Measurements from ENCODE around the gene TRPM3.

DNA sequence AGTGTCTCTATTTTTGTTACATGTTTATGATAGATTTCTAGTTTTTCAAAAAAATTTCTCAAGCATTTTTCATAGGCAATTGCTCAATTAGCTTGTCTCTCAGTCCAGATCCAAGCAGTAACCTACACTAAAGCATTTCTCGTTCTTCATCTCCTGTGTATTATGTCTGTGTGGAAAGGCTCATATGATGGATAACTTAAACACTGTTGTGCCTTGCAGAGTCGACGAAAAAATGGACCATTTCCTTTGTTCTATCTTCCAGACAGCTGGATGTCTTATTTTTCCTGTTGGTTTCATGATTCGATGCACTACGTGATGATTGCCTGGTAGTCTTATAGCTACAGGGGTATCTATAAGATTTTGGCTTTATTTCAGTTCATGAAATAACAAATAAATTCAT, 347.8 kb downstream of the TRPM3 start:
- TF ChIP-seq, protein P1, sequence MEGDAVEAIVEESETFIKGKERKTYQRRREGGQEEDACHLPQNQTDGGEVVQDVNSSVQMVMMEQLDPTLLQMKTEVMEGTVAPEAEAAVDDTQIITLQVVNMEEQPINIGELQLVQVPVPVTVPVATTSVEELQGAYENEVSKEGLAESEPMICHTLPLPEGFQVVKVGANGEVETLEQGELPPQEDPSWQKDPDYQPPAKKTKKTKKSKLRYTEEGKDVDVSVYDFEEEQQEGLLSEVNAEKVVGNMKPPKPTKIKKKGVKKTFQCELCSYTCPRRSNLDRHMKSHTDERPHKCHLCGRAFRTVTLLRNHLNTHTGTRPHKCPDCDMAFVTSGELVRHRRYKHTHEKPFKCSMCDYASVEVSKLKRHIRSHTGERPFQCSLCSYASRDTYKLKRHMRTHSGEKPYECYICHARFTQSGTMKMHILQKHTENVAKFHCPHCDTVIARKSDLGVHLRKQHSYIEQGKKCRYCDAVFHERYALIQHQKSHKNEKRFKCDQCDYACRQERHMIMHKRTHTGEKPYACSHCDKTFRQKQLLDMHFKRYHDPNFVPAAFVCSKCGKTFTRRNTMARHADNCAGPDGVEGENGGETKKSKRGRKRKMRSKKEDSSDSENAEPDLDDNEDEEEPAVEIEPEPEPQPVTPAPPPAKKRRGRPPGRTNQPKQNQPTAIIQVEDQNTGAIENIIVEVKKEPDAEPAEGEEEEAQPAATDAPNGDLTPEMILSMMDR (IDR thresholded peaks at IDR 0.05; ENCODE audit: insufficient read depth, low read length) = no peak
- no peak for TF ChIP-seq GABPA (IDR thresholded peaks at IDR 0.05; ENCODE audit: low read depth)
